Left colon (tissue), 2 donors: ENCODE results near the gene TMEM256. TPM values are rescaled to one million over a fixed set of nuclear protein-coding genes. Genes with fewer than 3 reads are reported as not detected.

Experiments used
- ATAC-seq: fragments of 200-7000 bp; cut with Tn5 transposase; one replicate; pipeline ENCODE4 v1.9.1; 2020; ENCODE audit warnings: mild to moderate bottlenecking, moderate library complexity
- DNase-seq, 2 donors: peaks; one replicate each; pipeline ENCODE4 v3.0.0-alpha.2; 2020
- intact Hi-C, 2 donors: fragments of 100-400 bp; cut with DNase I in 1 of 2; cut with micrococcal nuclease in 1 of 2; formaldehyde crosslinking; loops; one replicate each; pipeline versions ENCODE4 v1.11.2 to v1.14.0; 2022; cut with DNase I, micrococcal nuclease
- long read RNA-seq: library from polyadenylated mRNA; unstranded; transcript quantifications from one replicate; pipeline ENCODE4 v2.0.0, GENCODE V29; 2021
- total RNA-seq, 2 donors: library from RNA; stranded (reverse); fragmentation: NEBNext Ultra II Directional; extraction: Animal tissue kit (Norgen Biotek cat#: 25700); gene quantifications; one replicate each; pipeline ENCODE4 v1.2.1, GENCODE V29; 2021
- donor health status: DM: no; HTN: no; CAD: no.
- donor health status: DM: yes; HTN: yes; CAD: no.

TMEM256 gene
- total RNA-seq: 10 to 100 TPM; 70.8 to 81.0 TPM
- long read RNA-seq, transcript TMEM256-201 (4 exons, 486 nt): major isoform, 23 of 27 reads
- long read RNA-seq, partial matches to known transcripts: 1 of 27 reads
- long read RNA-seq, other reads (novel, unspliced or antisense): 3 of 27 reads

DNA sequence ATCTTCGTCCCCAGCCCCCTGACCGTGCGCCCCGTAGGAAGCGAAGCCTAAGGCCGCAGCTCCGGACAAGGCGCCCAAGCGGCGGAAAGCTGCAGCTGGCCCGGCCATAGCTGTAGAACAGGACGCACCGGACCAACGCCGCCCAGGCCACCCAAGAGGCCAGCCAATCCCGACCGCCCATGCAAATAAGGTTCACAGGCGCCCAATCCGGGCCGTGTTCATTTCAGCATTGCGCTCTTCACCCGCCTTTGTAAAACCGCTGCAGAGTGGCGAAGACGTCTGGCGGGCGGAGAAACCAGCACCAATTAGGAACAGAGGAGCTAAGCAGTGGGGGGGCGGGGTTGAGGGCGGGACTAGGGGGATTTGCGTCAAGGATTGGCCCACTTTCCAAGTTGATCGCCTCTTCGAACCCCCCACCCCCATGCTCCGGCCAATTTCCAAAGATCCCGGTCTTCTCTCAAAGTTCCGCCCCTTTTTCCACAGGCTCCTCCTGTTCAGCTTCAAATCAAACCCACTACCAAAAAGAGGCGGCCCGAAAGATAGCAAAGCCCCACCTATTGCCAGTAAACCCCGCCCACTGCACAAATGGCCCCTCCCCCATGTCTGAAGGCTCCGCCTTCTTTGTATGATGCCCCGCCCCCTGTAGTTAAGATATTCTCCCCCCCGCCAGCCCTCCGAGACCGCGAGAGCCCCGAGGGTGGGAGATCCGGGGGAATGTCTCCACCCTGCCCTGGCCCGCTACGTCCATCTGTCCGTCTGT is at the start of gene TMEM256:
TSS of gene TMEM256 (minus strand) at position 121 of the 760 bp plus-strand sequence. CDS start at position 108, 13 bp downstream.
- DNase-seq (peak; percentile 97 to 99), ATAC-seq (peak; percentile 89)
- intact Hi-C loops: no loop called here

DNA sequence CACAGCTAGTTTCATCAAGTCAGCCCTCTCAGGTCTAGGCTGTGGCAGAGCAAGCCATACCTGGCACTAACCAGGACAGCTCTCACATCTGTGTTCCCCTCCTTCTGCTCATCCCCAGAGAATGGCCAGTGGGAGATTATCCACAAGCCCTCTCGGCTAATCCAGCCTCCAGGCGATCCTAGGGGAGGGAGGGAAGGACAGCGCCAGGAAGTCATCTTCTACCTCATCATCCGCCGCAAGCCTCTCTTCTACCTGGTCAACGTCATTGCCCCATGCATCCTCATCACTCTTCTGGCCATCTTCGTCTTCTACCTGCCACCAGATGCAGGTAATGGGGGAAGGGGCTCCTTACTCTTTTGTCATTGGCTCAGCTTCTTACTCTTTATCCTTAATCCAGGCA is 44.6 kb upstream of the TMEM256 start:
- no peak for DNase-seq
- intact Hi-C loops: no loop called here
- ATAC-seq: no peak

DNA sequence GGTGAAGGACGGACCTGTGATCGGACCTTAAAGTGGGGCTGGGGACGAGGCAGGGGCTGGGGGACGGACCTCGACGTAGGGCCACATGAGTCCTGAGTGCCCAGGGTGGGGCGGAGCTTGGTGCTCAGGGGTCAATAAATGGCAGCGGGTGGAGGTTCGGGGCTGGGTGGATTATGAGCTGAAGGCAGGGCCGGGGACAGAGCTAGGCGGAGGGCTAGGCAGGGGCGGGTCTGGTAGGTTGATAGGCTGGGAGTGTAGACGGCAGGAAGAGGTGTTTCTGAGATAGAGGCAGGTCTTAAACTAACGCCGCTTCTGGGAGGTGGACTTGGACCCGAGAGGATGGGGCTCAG is 41.7 kb upstream of the TMEM256 start:
- ATAC-seq: peak; percentile 94
- peak; percentile 86 to 92 for DNase-seq
- intact Hi-C loops: no loop called here

GRCh38 chr17:7444682-7445618 is 41.1 kb upstream of the TMEM256 start, which contains the start of gene CHRNB1:
Gene CHRNB1 (plus strand): TSS chr17:7445061. CDS start chr17:7445128, 67 bp downstream.
- ATAC-seq: peak; percentile 84
- intact Hi-C loops: no loop called here
- peak; percentile 84 to 87 for DNase-seq

DNA sequence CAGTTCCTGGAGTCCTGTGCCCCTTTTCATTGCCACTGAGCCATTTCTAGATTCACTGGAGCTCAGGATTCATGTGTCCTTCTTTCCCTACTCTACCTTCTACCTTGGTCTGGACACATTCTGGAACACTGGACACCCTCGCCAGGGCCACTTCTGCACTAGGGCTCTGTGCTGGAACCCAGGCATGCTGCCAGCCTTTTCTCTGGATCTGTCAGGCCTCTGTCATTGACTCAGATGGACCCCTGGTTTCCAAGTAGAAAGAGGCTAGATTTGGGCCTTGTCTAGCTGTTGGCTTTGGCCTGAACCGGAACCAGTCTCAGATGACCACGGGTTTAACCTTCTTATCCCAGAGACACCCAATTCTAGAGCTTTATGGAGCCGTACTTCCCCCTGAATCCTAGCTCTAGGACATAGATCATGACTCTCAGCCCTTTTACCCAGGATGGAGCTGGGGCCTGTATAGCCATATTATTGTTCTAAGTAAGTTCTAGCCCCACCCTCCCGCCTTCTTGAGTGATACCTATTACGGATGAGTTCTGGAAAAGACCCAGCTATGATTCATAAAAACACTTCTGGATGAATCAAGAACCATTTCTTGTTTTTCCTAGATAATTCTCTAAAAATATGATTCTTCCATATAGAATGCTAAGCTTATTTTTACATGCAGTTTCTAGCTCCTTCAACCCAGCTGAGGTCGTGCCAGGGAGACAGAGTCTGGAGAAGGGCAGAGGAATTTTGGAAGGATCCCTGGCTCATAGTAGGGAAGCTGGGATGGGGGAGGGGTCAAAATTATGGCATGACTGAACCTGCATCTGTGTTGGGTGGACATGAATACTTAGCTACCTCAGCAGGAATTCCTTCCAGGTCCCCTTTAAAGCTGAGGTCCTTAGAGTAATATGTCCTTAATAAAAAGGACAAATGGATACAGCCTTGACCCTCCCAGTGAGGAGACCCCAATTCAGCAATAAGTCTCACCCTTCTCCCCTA is 39.9 kb upstream of the TMEM256 start:
- ATAC-seq: no peak
- no peak for DNase-seq
- intact Hi-C loops: no loop called here

DNA sequence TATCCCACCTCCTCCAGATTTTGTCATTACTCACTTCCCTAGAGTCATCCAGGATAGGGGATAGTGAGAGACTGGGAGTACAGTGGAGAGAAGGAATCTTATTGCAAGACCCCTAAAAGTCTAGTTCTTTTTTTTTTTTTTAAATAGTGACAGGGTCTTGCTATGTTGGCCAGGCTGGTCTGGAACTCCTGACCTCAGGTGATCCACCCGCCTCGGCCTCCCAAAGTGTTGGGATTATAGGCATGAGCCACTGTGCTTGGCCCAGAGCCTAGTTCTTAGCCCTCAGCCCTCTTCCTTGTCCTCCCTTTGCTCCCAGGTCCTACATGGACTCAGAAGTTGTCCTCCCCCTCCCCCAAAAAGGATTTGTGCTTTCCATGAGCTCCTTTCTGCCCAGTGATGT is 38.2 kb upstream of the TMEM256 start:
- ATAC-seq (no peak), DNase-seq (no peak)
- intact Hi-C loops: no loop called here

DNA sequence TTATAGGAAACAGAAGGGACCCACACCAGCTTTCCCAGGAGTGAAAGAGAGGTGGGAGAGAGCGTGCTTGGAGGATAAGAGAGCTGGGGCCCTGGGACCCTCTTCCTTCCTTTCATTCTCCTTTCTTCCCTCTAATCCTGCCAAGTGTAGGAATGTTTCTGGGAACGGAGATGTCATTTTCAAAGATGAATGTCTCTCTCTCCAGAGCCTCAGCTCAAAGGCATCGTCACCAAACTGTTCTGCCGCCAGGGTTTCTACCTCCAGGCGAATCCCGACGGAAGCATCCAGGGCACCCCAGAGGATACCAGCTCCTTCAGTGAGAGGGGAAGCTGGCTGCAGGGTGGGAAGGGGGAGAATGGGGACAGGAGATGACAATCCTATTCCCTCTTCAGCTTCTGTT is 37.4 kb upstream of the TMEM256 start:
- no peak for DNase-seq
- intact Hi-C loops: no loop called here
- ATAC-seq: no peak

GRCh38 chr17:7440834-7441195 is 36.9 kb upstream of the TMEM256 start:
- intact Hi-C loops: no loop called here
- ATAC-seq (no peak), DNase-seq (peak in 1 of 2 donors; percentile 27)

DNA sequence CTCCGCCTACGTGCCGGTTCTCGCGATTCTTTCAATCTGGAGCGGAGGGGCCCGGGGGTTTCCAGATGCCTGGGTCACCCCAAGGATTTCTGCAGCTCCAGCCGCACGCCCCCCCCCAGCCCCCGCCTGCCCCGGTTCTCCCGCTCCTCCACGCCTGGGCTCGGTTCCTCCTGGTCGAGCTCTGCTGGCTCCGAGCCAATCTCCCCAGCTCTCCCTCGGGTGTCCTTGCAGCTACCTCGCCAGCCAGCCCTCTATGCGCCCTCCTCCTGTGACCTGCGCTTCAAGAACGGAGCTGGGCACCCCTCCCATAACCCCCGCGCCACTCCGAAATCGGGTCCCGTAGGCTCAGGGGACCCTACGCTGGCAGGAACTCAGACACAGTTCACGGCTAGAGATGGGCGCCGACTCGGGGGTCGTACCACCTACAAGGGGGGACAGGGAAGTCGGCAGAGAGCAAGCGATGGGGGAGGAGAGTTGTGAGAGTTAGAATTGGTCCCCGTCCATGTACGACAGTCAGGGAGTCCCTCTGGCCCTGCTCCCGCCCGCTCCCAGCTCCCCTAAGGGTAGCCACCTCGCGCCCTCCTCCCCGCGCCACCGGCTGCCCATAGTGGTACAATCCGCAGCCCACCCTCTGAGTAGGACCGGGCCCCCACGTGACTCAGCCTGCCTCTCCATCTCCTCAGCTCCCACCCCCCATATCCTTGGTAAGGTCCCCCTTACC is 36.4 kb upstream of the TMEM256 start:
- ATAC-seq: no peak
- DNase-seq: peak; percentile 60 to 68

GRCh38 chr17:7439462-7440112 is 35.7 kb upstream of the TMEM256 start, which contains the start of gene FGF11:
Gene FGF11 (plus strand): TSS chr17:7439512. CDS start chr17:7439621, 109 bp downstream.
- DNase-seq (no peak), ATAC-seq (no peak)
- intact Hi-C loops: loop anchor here in 1 of 2 donors (10.0 kb wide), 1 partner anchor 85 kb away; the partner anchor contains the start of genes KCTD11 and TMEM95

More for the DNA sequence above, 36.4 kb upstream of the TMEM256 start:
- intact Hi-C loops: no loop called here

DNA sequence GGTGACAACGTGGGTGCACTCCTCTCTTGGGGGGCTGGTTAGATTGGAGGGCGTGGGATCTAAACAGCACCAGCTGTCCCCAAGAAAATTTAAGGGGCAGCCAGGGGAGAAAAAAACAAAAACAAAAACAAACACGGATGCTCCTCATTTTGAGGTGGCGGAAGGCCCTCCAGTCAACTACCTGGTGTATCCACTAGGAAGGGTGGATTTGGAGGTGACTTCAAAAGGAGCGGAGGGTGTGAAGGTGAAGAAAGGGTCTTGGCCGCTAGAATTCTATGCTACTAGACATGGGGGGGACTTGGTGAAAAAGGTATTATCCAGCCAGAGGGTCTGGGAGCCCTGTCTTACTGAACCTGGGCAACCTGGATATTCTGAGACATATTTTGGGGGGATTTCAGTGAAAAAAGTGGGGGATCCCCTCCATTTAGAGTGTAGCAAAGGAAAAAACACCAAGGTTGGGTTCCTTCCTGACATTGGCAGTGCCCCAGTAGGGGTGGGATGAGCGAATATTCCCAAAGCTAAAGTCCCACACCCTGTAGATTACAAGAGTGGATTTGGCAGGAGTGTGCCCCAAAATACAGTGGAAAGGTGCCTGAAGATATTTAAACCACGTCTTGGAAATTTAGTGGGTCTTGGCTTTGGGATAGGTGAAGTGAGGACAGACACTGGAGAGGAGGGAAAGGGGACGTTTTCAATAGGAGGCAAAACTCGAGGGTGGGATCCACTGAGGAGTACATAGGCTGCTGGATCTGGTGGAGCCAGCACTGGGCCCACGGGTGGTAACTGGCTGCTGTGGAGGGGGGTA is 35.0 kb upstream of the TMEM256 start:
- intact Hi-C loops: loop anchor here in 1 of 2 donors (10.0 kb wide), 1 partner anchor 84 kb away; the partner anchor contains the start of genes KCTD11 and TMEM95
- ATAC-seq (no peak), DNase-seq (no peak)

- intact Hi-C loops: loop anchor here in 1 of 2 donors (10.0 kb wide), 1 partner anchor 83 kb away; the partner anchor contains the start of genes KCTD11 and TMEM95
- ATAC-seq (no peak), DNase-seq (peak; percentile 54 to 66)
These were observed 34.2 kb upstream of the TMEM256 start for GRCh38 chr17:7437950-7438614.

GRCh38 chr17:7437369-7437863 is 33.5 kb upstream of the TMEM256 start:
- no peak for DNase-seq
- ATAC-seq: no peak
- intact Hi-C loops: loop anchor here in 1 of 2 donors (10.0 kb wide), 1 partner anchor 83 kb away; the partner anchor contains the start of genes KCTD11 and TMEM95

GRCh38 chr17:7436556-7437368 is 32.9 kb upstream of the TMEM256 start:
- ATAC-seq (peak; percentile 72), DNase-seq (peak; percentile 74 to 87)
- intact Hi-C loops: loop anchor here in 1 of 2 donors (10.0 kb wide), 1 partner anchor 82 kb away; the partner anchor contains the start of genes KCTD11 and TMEM95
